DMS79 treated with DMSO at 0.1 percent for 48 hours (cell line): ENCODE data around the gene LMNTD1.
A peak's percentile ranks its signal among the peaks of the same experiment; 100 is the strongest.
"Not testable (repeated sequence)": the region's sequence is repeated elsewhere in the genome, so short reads cannot be mapped to it uniquely, and the experiment has no call there.

Experiments
- DNase-seq: peaks from one replicate; lab custom pipeline; 2025; lab: John Stamatoyannopoulos, UW

The LMNTD1 gene

GRCh38 chr12:25491396-25492325 is 61.4 kb downstream of the LMNTD1 start:
- DNase-seq, result no peak

GRCh38 chr12:25488956-25489870 is 63.9 kb downstream of the LMNTD1 start:
- not testable (repeated sequence) for DNase-seq

- no peak for DNase-seq
These were observed 70.5 kb downstream of the LMNTD1 start for GRCh38 chr12:25482625-25483024.

- DNase-seq, result no peak
These were observed 72.9 kb downstream of the LMNTD1 start for GRCh38 chr12:25480145-25480544.

GRCh38 chr12:25477217-25477616 is 75.9 kb downstream of the LMNTD1 start:
- DNase-seq, result no peak

- DNase-seq, result no peak
These were observed 80.6 kb downstream of the LMNTD1 start for GRCh38 chr12:25472453-25472852.

- no peak for DNase-seq
These were observed 83.2 kb downstream of the LMNTD1 start for GRCh38 chr12:25469861-25470260.

GRCh38 chr12:25469368-25469767 is 83.7 kb downstream of the LMNTD1 start:
- DNase-seq, result no peak

GRCh38 chr12:25463521-25463920 is 89.6 kb downstream of the LMNTD1 start:
- DNase-seq, result no peak

- no peak for DNase-seq
These were observed 90.1 kb downstream of the LMNTD1 start for GRCh38 chr12:25463005-25463404.

- DNase-seq, result no peak
These were observed 93.5 kb downstream of the LMNTD1 start for GRCh38 chr12:25459541-25459951.

GRCh38 chr12:25458047-25458552 is 95.0 kb downstream of the LMNTD1 start:
- no peak for DNase-seq

- DNase-seq, result no peak
These were observed 96.6 kb downstream of the LMNTD1 start for GRCh38 chr12:25456474-25456873.

- DNase-seq, result no peak
These were observed 97.4 kb downstream of the LMNTD1 start for GRCh38 chr12:25455696-25456095.

- DNase-seq, result no peak
These were observed 104.1 kb downstream of the LMNTD1 start for GRCh38 chr12:25449007-25449406.

GRCh38 chr12:25447046-25447445 is 106.0 kb downstream of the LMNTD1 start:
- no peak for DNase-seq

GRCh38 chr12:25438638-25439037 is 114.4 kb downstream of the LMNTD1 start:
- DNase-seq, result no peak

- peak; percentile 35 for DNase-seq
These were observed 116.7 kb downstream of the LMNTD1 start for GRCh38 chr12:25436206-25437030.

- DNase-seq, result no peak
These were observed 117.7 kb downstream of the LMNTD1 start for GRCh38 chr12:25435431-25435830.

- no peak for DNase-seq
These were observed 118.6 kb downstream of the LMNTD1 start for GRCh38 chr12:25434515-25434914.

GRCh38 chr12:25433581-25434325 is 119.3 kb downstream of the LMNTD1 start:
- no peak for DNase-seq
